Keratinocyte (primary cell): ENCODE results near the gene NEGR1. TPM values are rescaled to one million over a fixed set of nuclear protein-coding genes. Genes with fewer than 3 reads are reported as not detected.

Experiments used
- DNase-seq: peaks from one replicate; pipeline ENCODE4 v3.0.0-alpha.2; 2011; ENCODE audit warnings: low read depth, missing footprints, low spot score
- FAIRE-seq: peaks from 2 replicates; lab custom pipeline; 2011; peaks lifted over from hg19 to GRCh38; lab: Jason Lieb, UNC
- H2AFZ ChIP-seq: 2 replicates; pipeline ENCODE4 v1.6.0; 2012; ENCODE audit warnings: low read length, control low read depth, inconsistent platforms; ENCODE audit not compliant: control insufficient read depth
- H3K27ac ChIP-seq: 2 replicates; pipeline ENCODE4 v1.5.1; 2011; ENCODE audit warnings: low read length; ENCODE audit not compliant: control insufficient read depth, insufficient read depth
- H3K27me3 ChIP-seq: 3 replicates; pipeline ENCODE4 v1.6.0; 2011; ENCODE audit warnings: low read length; ENCODE audit not compliant: control insufficient read depth, insufficient read depth; ENCODE audit errors: extremely low read depth
- H3K36me3 ChIP-seq, 2 experiments: 2 replicates in 1 of 2; 3 replicates in 1 of 2; pipeline ENCODE4 v1.5.1; 2011; ENCODE audit warnings: low read length in 2 of 2, mild to moderate bottlenecking in 1 of 2; ENCODE audit not compliant: control insufficient read depth in 2 of 2, insufficient read depth in 2 of 2; ENCODE audit errors: extremely low read depth in 1 of 2
- H3K4me1 ChIP-seq: 3 replicates; pipeline ENCODE4 v1.5.1; 2011; ENCODE audit warnings: low read length; ENCODE audit not compliant: control insufficient read depth, insufficient read depth; ENCODE audit errors: extremely low read depth
- H3K4me2 ChIP-seq: 3 replicates; pipeline ENCODE4 v1.6.0; 2011; ENCODE audit warnings: low read depth, low read length; ENCODE audit not compliant: control insufficient read depth, insufficient read depth; ENCODE audit errors: extremely low read depth
- H3K4me3 ChIP-seq, 3 experiments: fragments of 200-600 bp in 1 of 3; sonication (generic) in 1 of 3; 2 replicates in 2 of 3; 3 replicates in 1 of 3; pipeline ENCODE4 v1.5.1; 2011 to 2016; ENCODE audit warnings: low read length in 3 of 3, mild to moderate bottlenecking in 3 of 3, control low read depth in 2 of 3, inconsistent platforms in 1 of 3, low read depth in 1 of 3, mixed read lengths in 1 of 3, mixed run types in 1 of 3, moderate library complexity in 1 of 3; ENCODE audit not compliant: control insufficient read depth in 2 of 3, insufficient read depth in 2 of 3; ENCODE audit errors: extremely low read depth in 1 of 3
- H3K79me2 ChIP-seq: 2 replicates; pipeline ENCODE4 v1.6.0; 2012; ENCODE audit warnings: low read length; ENCODE audit not compliant: control insufficient read depth, insufficient read depth
- H3K9ac ChIP-seq: 3 replicates; pipeline ENCODE4 v1.6.0; 2011; ENCODE audit warnings: low read length; ENCODE audit not compliant: control insufficient read depth, insufficient read depth; ENCODE audit errors: extremely low read depth
- H3K9me1 ChIP-seq: 3 replicates; pipeline ENCODE4 v1.6.0; 2011; ENCODE audit warnings: low read length; ENCODE audit not compliant: control insufficient read depth, insufficient read depth; ENCODE audit errors: extremely low read depth
- H3K9me3 ChIP-seq: 2 replicates; pipeline ENCODE4 v1.5.1; 2012; ENCODE audit warnings: low read depth, low read length; ENCODE audit not compliant: control insufficient read depth
- H4K20me1 ChIP-seq: 3 replicates; pipeline ENCODE4 v1.6.0; 2011; ENCODE audit warnings: low read length; ENCODE audit not compliant: control insufficient read depth, insufficient read depth; ENCODE audit errors: extremely low read depth
- EZH2 ChIP-seq: IDR thresholded peaks from one replicate; pipeline ENCODE4 v1.6.1; 2012; ENCODE audit warnings: inconsistent platforms, mild to moderate bottlenecking, low read length, moderate library complexity
- dilution Hi-C: fragments of 300-500 bp; cut with MboI; formaldehyde crosslinking; loops from one replicate; pipeline ENCODE4 v1.7.0; 2020; ENCODE audit warnings: low sequenced_read_pairs; ENCODE audit not compliant: extremely low pct_ligation_motif_present
- polyA plus RNA-seq, 5 experiments: library from polyadenylated mRNA; depleted of rRNA in 3 of 5; stranded (reverse) in 3 of 5; stranded (forward) in 1 of 5; unstranded in 1 of 5; fragments of >200 nt; gene quantifications; 1 replicate in 1 of 5; 2 replicates in 3 of 5; 3 replicates in 1 of 5; pipeline versions ENCODE4 v1.2.1 to v1.2.3, GENCODE V29; 2011 to 2012; ENCODE audit warnings: missing spikeins in 2 of 5, low read depth in 1 of 5, low replicate concordance in 1 of 5
- TF ChIP-seq, protein P1 (sequence below), 3 experiments: IDR thresholded peaks in 1 of 3; conservative IDR thresholded peaks in 1 of 3; optimal IDR thresholded peaks in 1 of 3; 2 replicates in 2 of 3; 3 replicates in 1 of 3; pipeline versions ENCODE3 to v1.5.1; 2011; ENCODE audit warnings: low read length in 3 of 3, mild to moderate bottlenecking in 3 of 3, moderate library complexity in 2 of 3, control low read depth in 1 of 3, inconsistent platforms in 1 of 3; ENCODE audit not compliant: insufficient read depth in 2 of 3; ENCODE audit errors: extremely low read depth in 1 of 3

The NEGR1 gene
- polyA plus RNA-seq, 1 donor (not counting 4 experiments of a cell fraction or from before 2014, with no cell fraction given), result 1.6 TPM

DNA sequence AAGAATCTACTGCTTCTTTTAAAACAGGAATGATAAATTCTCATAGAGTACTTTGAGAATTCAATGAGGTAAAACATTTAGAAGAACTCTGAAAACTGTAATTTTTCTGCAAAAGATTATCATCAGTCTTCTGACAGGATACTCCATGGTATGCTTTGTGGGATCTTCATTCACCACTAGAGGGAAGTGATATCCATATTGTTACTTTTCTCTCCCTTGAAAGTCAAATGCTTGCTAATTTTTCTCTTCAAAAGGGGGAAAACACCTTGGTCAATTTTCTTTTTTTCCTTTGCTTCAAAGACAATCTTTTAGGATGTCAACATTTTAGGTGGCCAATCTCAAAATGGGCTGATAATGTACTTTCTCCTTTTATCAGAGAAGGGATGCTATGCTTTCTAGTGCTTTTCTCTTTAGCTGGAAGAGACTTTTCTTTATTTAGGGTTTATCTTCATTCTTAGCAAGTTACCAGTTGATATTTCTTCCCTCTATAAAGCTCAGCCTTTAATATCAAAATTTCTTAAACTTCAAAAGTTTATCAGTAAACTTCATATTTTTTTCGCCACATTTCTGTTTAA is 95.5 kb downstream of the NEGR1 start:
- H2AFZ ChIP-seq, result no peak overlapping the region
- dilution Hi-C loops, result no loop called here
- no peak overlapping the region for H3K4me3 ChIP-seq
- H3K9me1 ChIP-seq, result no peaks in the 10 kb centered on the region
- H4K20me1 ChIP-seq, result no peaks in the 10 kb centered on the region
- no peaks in the 10 kb centered on the region for H3K79me2 ChIP-seq
- no peaks in the 10 kb centered on the region for H3K9me3 ChIP-seq
- H3K27ac ChIP-seq, result no peak overlapping the region
- H3K4me2 ChIP-seq, result no peak overlapping the region
- no peaks in the 10 kb centered on the region for H3K4me1 ChIP-seq
- H3K36me3 ChIP-seq, result no peaks in the 10 kb centered on the region
- DNase-seq (no peak), FAIRE-seq (no peak)
- TF ChIP-seq, protein P1, sequence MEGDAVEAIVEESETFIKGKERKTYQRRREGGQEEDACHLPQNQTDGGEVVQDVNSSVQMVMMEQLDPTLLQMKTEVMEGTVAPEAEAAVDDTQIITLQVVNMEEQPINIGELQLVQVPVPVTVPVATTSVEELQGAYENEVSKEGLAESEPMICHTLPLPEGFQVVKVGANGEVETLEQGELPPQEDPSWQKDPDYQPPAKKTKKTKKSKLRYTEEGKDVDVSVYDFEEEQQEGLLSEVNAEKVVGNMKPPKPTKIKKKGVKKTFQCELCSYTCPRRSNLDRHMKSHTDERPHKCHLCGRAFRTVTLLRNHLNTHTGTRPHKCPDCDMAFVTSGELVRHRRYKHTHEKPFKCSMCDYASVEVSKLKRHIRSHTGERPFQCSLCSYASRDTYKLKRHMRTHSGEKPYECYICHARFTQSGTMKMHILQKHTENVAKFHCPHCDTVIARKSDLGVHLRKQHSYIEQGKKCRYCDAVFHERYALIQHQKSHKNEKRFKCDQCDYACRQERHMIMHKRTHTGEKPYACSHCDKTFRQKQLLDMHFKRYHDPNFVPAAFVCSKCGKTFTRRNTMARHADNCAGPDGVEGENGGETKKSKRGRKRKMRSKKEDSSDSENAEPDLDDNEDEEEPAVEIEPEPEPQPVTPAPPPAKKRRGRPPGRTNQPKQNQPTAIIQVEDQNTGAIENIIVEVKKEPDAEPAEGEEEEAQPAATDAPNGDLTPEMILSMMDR (optimal IDR thresholded peaks at IDR 0.05 in 1 of 3, IDR thresholded peaks at IDR 0.05 in 1 of 3, conservative IDR thresholded peaks at IDR 0.05 in 1 of 3; ENCODE audit: extremely low read depth in 1 of 3, insufficient read depth in 2 of 3, low read length in 3 of 3), result peak in 2 of 3 experiments; percentile 56 to 64
- TF ChIP-seq EZH2, result no peak
- H3K9ac ChIP-seq, result no peak overlapping the region
- no peaks in the 10 kb centered on the region for H3K27me3 ChIP-seq

- FAIRE-seq, result no peak
Measured at GRCh38 chr1:72184099-72184701, 98.1 kb downstream of the NEGR1 start.

More at GRCh38 chr1:72184099-72184701, 98.1 kb downstream of the NEGR1 start:
- no peaks in the 10 kb centered on the region for H3K4me1 ChIP-seq
- DNase-seq, result no peak
- H3K4me3 ChIP-seq, result no peak overlapping the region
- H3K79me2 ChIP-seq, result no peaks in the 10 kb centered on the region
- H4K20me1 ChIP-seq, result no peaks in the 10 kb centered on the region
- dilution Hi-C loops, result no loop called here
- H3K9ac ChIP-seq, result no peak overlapping the region
- no peak overlapping the region for H3K27ac ChIP-seq
- H3K4me2 ChIP-seq, result no peak overlapping the region
- no peaks in the 10 kb centered on the region for H3K36me3 ChIP-seq
- no peak for TF ChIP-seq EZH2
- TF ChIP-seq, protein P1 (optimal IDR thresholded peaks at IDR 0.05 in 1 of 3, IDR thresholded peaks at IDR 0.05 in 1 of 3, conservative IDR thresholded peaks at IDR 0.05 in 1 of 3; ENCODE audit: extremely low read depth in 1 of 3, insufficient read depth in 2 of 3, low read length in 3 of 3), result no peak
- H3K9me3 ChIP-seq, result no peaks in the 10 kb centered on the region
- no peak overlapping the region for H2AFZ ChIP-seq
- H3K27me3 ChIP-seq, result no peaks in the 10 kb centered on the region
- no peaks in the 10 kb centered on the region for H3K9me1 ChIP-seq
